H1 (cell line): ENCODE measurements around the gene RBBP5. TPM values are rescaled to one million over a fixed set of nuclear protein-coding genes. Genes with fewer than 3 reads are reported as not detected.

ENCODE experiments used
- CTCF ChIA-PET: fragments of 300-600 bp; sonication (Branson Sonifier 250); formaldehyde crosslinking; loops from one replicate; lab custom pipeline; 2021; ENCODE audit not compliant: partially characterized antibody; lab: Charles Lee
- POLR2A ChIA-PET: fragments of 300-600 bp; sonication (Branson Sonifier 250); formaldehyde crosslinking; loops from one replicate; lab custom pipeline; 2021; ENCODE audit warnings: inconsistent platforms; ENCODE audit not compliant: partially characterized antibody; lab: Charles Lee
- DNase-seq, 2 experiments: peaks; one replicate each; pipeline versions ENCODE4 v3.0.0 to v3.0.0-alpha.2; 2010 to 2022; ENCODE audit warnings: low spot score in 2 of 2, low read depth in 1 of 2, mixed read lengths in 1 of 2
- FAIRE-seq: peaks from 2 replicates; lab custom pipeline; 2011; peaks lifted over from hg19 to GRCh38; lab: Jason Lieb, UNC
- H2AFZ ChIP-seq: 2 replicates; pipeline ENCODE4 v1.8.1; 2012; ENCODE audit warnings: low read length, inconsistent platforms
- H2AK5ac ChIP-seq: 2 replicates; pipeline ENCODE4 v1.6.1; 2013; ENCODE audit warnings: low read depth, low read length
- H2BK120ac ChIP-seq: replicated peaks from 2 replicates; pipeline ENCODE3; 2013; ENCODE audit warnings: low read depth, low read length, inconsistent platforms
- H2BK12ac ChIP-seq: 2 replicates; pipeline ENCODE4 v1.6.1; 2013; ENCODE audit warnings: low read depth, low read length
- H2BK15ac ChIP-seq: 2 replicates; pipeline ENCODE4 v1.6.1; 2013; ENCODE audit warnings: low read length
- H2BK20ac ChIP-seq: 2 replicates; pipeline ENCODE4 v1.6.1; 2013; ENCODE audit warnings: low read length
- H2BK5ac ChIP-seq: 2 replicates; pipeline ENCODE4 v1.6.1; 2013; ENCODE audit warnings: low read depth, low read length
- H3K14ac ChIP-seq: 2 replicates; pipeline ENCODE4 v1.6.1; 2013; ENCODE audit warnings: inconsistent platforms; ENCODE audit not compliant: insufficient read length
- H3K18ac ChIP-seq: 2 replicates; pipeline ENCODE4 v1.6.1; 2013; ENCODE audit warnings: low read length; ENCODE audit errors: extremely low read depth
- H3K23ac ChIP-seq: 2 replicates; pipeline ENCODE4 v1.6.1; 2013; ENCODE audit warnings: inconsistent platforms; ENCODE audit not compliant: insufficient read length
- H3K23me2 ChIP-seq: 2 replicates; pipeline ENCODE4 v1.6.1; 2013; ENCODE audit warnings: low read depth, low read length
- H3K27ac ChIP-seq: 2 replicates; pipeline ENCODE4 v1.6.1; 2011; ENCODE audit warnings: low read depth, low read length, inconsistent platforms
- H3K27me3 ChIP-seq, 4 experiments: replicated peaks in 1 of 4; 1 replicate in 1 of 4; 2 replicates in 3 of 4; pipeline versions ENCODE4 v1.6.1 to v1.8.1; 2011 to 2013; ENCODE audit warnings: low read length in 3 of 4, mild to moderate bottlenecking in 3 of 4, inconsistent platforms in 2 of 4, mixed read lengths in 2 of 4, moderate library complexity in 1 of 4; ENCODE audit not compliant: control insufficient read depth in 3 of 4, insufficient read depth in 3 of 4; ENCODE audit errors: extremely low read depth in 1 of 4
- H3K36me3 ChIP-seq, 4 experiments: 2 replicates each; pipeline versions ENCODE4 v1.6.1 to v1.8.1; 2011 to 2013; ENCODE audit warnings: mild to moderate bottlenecking in 4 of 4, low read length in 3 of 4, moderate library complexity in 2 of 4, control low read depth in 1 of 4, inconsistent platforms in 1 of 4; ENCODE audit not compliant: insufficient read depth in 4 of 4, control insufficient read depth in 2 of 4
- H3K4ac ChIP-seq: replicated peaks from 2 replicates; pipeline ENCODE3; 2013; ENCODE audit warnings: low read length, low read depth, mixed read lengths, inconsistent platforms; ENCODE audit not compliant: insufficient read length
- H3K4me1 ChIP-seq, 4 experiments: replicated peaks in 1 of 4; 1 replicate in 1 of 4; 2 replicates in 3 of 4; pipeline versions ENCODE4 v1.6.1 to v1.8.1; 2011 to 2013; ENCODE audit warnings: low read length in 3 of 4, inconsistent platforms in 2 of 4, mixed read lengths in 1 of 4; ENCODE audit not compliant: insufficient read depth in 4 of 4, control insufficient read depth in 3 of 4
- H3K4me2 ChIP-seq, 2 experiments: 2 replicates each; pipeline versions ENCODE4 v1.6.1 to v1.8.1; 2011 to 2013; ENCODE audit warnings: low read depth in 2 of 2, low read length in 2 of 2, control low read depth in 1 of 2, inconsistent platforms in 1 of 2, mild to moderate bottlenecking in 1 of 2; ENCODE audit not compliant: insufficient read depth in 1 of 2
- H3K4me3 ChIP-seq, 4 experiments: fragments of 200-600, 300-600 bp in 1 of 4; sonication (generic), shearing (Covaris generic), sonication (Bioruptor Twin) in 1 of 4; 2 replicates each; pipeline versions ENCODE4 v1.5.1 to v1.8.1; 2011 to 2016; ENCODE audit warnings: low read length in 4 of 4, low read depth in 3 of 4, control low read depth in 2 of 4, inconsistent platforms in 2 of 4, mild to moderate bottlenecking in 2 of 4, mixed read lengths in 1 of 4, moderate library complexity in 1 of 4; ENCODE audit not compliant: insufficient read depth in 2 of 4; ENCODE audit errors: extremely low read depth in 1 of 4
- H3K56ac ChIP-seq: replicated peaks from 2 replicates; pipeline ENCODE3; 2013; ENCODE audit warnings: low read depth, mild to moderate bottlenecking, mixed read lengths, low read length, inconsistent platforms; ENCODE audit not compliant: insufficient read length
- H3K79me1 ChIP-seq: 2 replicates; pipeline ENCODE4 v1.6.1; 2013; ENCODE audit warnings: low read depth, low read length, control low read depth
- H3K79me2 ChIP-seq, 2 experiments: 2 replicates each; pipeline versions ENCODE4 v1.6.1 to v1.8.1; 2012 to 2013; ENCODE audit warnings: low read length in 2 of 2, mild to moderate bottlenecking in 2 of 2, inconsistent platforms in 1 of 2; ENCODE audit not compliant: insufficient read depth in 2 of 2, control insufficient read depth in 1 of 2
- H3K9ac ChIP-seq, 4 experiments: replicated peaks in 1 of 4; 1 replicate in 1 of 4; 2 replicates in 3 of 4; pipeline versions ENCODE4 v1.6.1 to v1.8.1; 2011 to 2013; ENCODE audit warnings: low read depth in 3 of 4, low read length in 3 of 4, control low read depth in 2 of 4, mild to moderate bottlenecking in 2 of 4, moderate library complexity in 2 of 4, inconsistent platforms in 1 of 4; ENCODE audit errors: extremely low read depth in 1 of 4
- H3K9me3 ChIP-seq, 2 experiments: 2 replicates each; pipeline versions ENCODE4 v1.6.1 to v1.8.1; 2012 to 2013; ENCODE audit warnings: mild to moderate bottlenecking in 2 of 2, moderate library complexity in 2 of 2, control low read depth in 1 of 2, inconsistent platforms in 1 of 2, low read depth in 1 of 2, low read length in 1 of 2, mixed read lengths in 1 of 2; ENCODE audit not compliant: insufficient read depth in 2 of 2
- H4K20me1 ChIP-seq, 2 experiments: replicated peaks in 1 of 2; 2 replicates each; pipeline versions ENCODE3 to v1.8.1; 2011 to 2013; ENCODE audit warnings: inconsistent platforms in 2 of 2, low read length in 2 of 2, mild to moderate bottlenecking in 1 of 2; ENCODE audit not compliant: insufficient read depth in 2 of 2, control insufficient read depth in 1 of 2
- H4K5ac ChIP-seq: 2 replicates; pipeline ENCODE4 v1.6.1; 2013; ENCODE audit warnings: low read length, low read depth, mixed read lengths, inconsistent platforms; ENCODE audit not compliant: insufficient read length
- H4K8ac ChIP-seq: 2 replicates; pipeline ENCODE4 v1.8.0; 2013; ENCODE audit warnings: mild to moderate bottlenecking, moderate library complexity, low read length, inconsistent platforms; ENCODE audit not compliant: insufficient read depth; ENCODE audit errors: extremely low read depth
- H4K91ac ChIP-seq: replicated peaks from 2 replicates; pipeline ENCODE3; 2013; ENCODE audit warnings: low read length, mixed read lengths, inconsistent platforms; ENCODE audit not compliant: insufficient read length
- WGBS, 2 experiments: shearing (Covaris generic) in 1 of 2; methylation state at CpG; one replicate each; pipeline versions ENCODE4 v1.1.6 to v1.1.7; 2013 to 2015; ENCODE audit warnings: low lambda C conversion rate in 2 of 2, mixed read lengths in 2 of 2, inconsistent platforms in 1 of 2, low coverage in 1 of 2, missing lambda C conversion rate in 1 of 2; ENCODE audit not compliant: insufficient replicate concordance in 2 of 2, insufficient coverage in 1 of 2, insufficient read length in 1 of 2; ENCODE audit errors: extremely low coverage in 1 of 2, missing lambda C conversion rate in 1 of 2; 5-methylcytosine and 5-hydroxymethylcytosine counted together
- polyA plus RNA-seq, 7 experiments: library from polyadenylated mRNA; depleted of rRNA in 3 of 7; stranded (reverse) in 5 of 7; unstranded in 2 of 7; fragments of >200 nt in 5 of 7; fragments of 200-250 nt in 2 of 7; gene quantifications; 1 replicate in 5 of 7; 2 replicates in 1 of 7; 4 replicates in 1 of 7; pipeline versions ENCODE4 v1.2.1 to v1.2.3, GENCODE V29; 2011 to 2013; ENCODE audit warnings: missing spikeins in 2 of 7, mixed read lengths in 2 of 7
- total RNA-seq: library from RNA; stranded (reverse); fragmentation: NEBNext Ultra II Directional; extraction: Animal tissue kit (Norgen Biotek cat#: 25700); gene quantifications from 2 replicates; pipeline ENCODE4 v1.2.1, GENCODE V29; 2021

Gene RBBP5
- total and polyA plus RNA-seq, 2 of the 8 experiments (the other 6 are each of a cell fraction or from before 2014, with no cell fraction given), result 6.7 to 21.5 TPM

GRCh38 chr1:205068001-205068400 is 53.8 kb downstream of the RBBP5 start:
- Histone ChIP-seq H4K8ac (no peak overlapping the region), H2BK120ac (no peak overlapping the region), H3K9ac (no peak overlapping the region), H2AK5ac (no peak overlapping the region), H2BK12ac (no peak overlapping the region), H2AFZ (no peak overlapping the region), H3K23me2 (no peaks in the 10 kb centered on the region), H3K27ac (no peak overlapping the region), H3K36me3 (no peaks in the 10 kb centered on the region), H2BK20ac (no peak overlapping the region), H3K4me2 (no peak overlapping the region), H4K20me1 (peaks cover 0 to 1% of the 10 kb centered on the region in 2 experiments), H3K14ac (no peak overlapping the region), H3K4me1 (no peaks in the 10 kb centered on the region), H3K4ac (no peak overlapping the region), H3K9me3 (no peaks in the 10 kb centered on the region), H3K18ac (no peak overlapping the region), H3K27me3 (no peaks in the 10 kb centered on the region), H4K5ac (no peak overlapping the region), H3K79me2 (no peaks in the 10 kb centered on the region), H3K56ac (no peak overlapping the region), H2BK5ac (no peak overlapping the region), H4K91ac (no peak overlapping the region), H2BK15ac (no peak overlapping the region), H3K79me1 (no peaks in the 10 kb centered on the region), H3K23ac (no peak overlapping the region), H3K4me3 (no peak overlapping the region)
- DNase-seq, result no peak
- CTCF ChIA-PET, result interaction anchor here (1.3 to 38.9 kb wide), 7 partner anchors 9 to 189 kb away, joined by 3 to 1336 read pairs (median 4); no protein-coding TSS in a partner anchor
- POLR2A ChIA-PET, result interaction anchor here (0.6 kb wide), 1 partner anchor 83 kb away, joined by 3 read pairs; no protein-coding TSS in a partner anchor
- WGBS, 2 experiments, result 95% methylated on average over 4 of the region's 4 CpGs; no CpG with 5 or more reads in 1 of the 2 experiments
- FAIRE-seq, result no peak
